ENCODE results near the gene HPD. TPM values are rescaled to one million over a fixed set of nuclear protein-coding genes. Genes with fewer than 3 reads are reported as not detected.
"Not testable (repeated sequence)": the region's sequence is repeated elsewhere in the genome, so short reads cannot be mapped to it uniquely, and the experiment has no call there.

The HPD gene
- total RNA-seq, 2 donors from 2014 or later, result 1.2 to 6.8 TPM

DNA sequence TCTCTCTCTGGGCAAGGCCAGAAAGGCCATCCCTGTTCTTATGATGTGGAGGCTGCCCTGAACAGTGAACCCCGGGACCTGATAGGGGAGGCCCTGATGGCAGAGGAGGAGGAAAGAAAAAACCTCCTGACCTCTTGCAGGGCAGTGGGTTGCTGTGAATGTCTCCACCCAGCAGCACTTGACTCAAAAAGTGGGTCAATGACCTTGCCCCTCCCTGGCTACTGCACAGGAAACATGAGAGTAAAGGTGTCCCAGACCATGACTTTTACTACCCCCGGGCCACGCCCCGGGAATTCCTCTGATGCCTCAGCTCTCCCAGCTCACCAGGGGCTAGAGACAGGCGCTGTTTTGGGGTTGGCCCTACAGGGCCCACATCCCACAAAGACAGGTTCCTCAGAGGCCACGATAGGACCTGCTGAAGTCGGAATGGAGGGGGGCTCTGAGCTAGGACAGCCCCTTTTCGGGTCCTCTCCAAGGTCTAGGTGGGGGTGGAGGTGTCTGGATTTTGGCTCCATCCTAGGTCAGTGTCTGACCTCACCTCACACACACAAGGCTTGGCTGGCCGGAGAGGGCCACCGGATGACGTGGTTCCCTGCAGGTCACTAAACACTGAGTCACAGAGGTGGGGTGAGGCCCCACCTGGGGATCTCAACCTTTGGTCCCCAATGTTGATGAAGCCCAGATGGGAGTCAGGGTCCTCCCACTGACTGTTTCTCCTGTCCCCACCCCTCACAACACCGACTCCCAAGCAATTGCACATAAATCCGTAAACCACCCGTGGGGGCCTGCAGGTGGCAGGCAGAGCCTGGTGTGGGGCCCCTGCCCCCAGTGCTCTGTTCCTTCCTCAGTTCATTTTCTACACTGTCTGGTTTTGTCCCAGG, 66.7 kb downstream of the HPD start:
- Histone ChIP-seq H3K4me3 (peak overlapping the region; percentile 77), H3K36me3 (peaks cover 3% of the 10 kb centered on the region), H3K4me1 (ENCODE audit: control insufficient read depth in 1 of 2, low read depth in 2 of 2) (peaks cover 23 to 39% of the 10 kb centered on the region in 2 donors), H3K27ac (no peak overlapping the region), H3K9me3 (no peaks in the 10 kb centered on the region), H3K27me3 (replicated peaks; ENCODE audit: insufficient read depth) (no peaks in the 10 kb centered on the region)
- TF ChIP-seq, protein P1, sequence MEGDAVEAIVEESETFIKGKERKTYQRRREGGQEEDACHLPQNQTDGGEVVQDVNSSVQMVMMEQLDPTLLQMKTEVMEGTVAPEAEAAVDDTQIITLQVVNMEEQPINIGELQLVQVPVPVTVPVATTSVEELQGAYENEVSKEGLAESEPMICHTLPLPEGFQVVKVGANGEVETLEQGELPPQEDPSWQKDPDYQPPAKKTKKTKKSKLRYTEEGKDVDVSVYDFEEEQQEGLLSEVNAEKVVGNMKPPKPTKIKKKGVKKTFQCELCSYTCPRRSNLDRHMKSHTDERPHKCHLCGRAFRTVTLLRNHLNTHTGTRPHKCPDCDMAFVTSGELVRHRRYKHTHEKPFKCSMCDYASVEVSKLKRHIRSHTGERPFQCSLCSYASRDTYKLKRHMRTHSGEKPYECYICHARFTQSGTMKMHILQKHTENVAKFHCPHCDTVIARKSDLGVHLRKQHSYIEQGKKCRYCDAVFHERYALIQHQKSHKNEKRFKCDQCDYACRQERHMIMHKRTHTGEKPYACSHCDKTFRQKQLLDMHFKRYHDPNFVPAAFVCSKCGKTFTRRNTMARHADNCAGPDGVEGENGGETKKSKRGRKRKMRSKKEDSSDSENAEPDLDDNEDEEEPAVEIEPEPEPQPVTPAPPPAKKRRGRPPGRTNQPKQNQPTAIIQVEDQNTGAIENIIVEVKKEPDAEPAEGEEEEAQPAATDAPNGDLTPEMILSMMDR (IDR thresholded peaks at IDR 0.05), result no peak
- DNase-seq (ENCODE audit: low spot score) (no peak), ATAC-seq (ENCODE audit: insufficient number of reproducible peaks, low FRiP score, low read depth) (no peak)

GRCh38 chr12:121790785-121791184, 67.9 kb downstream of the HPD start:
- H3K4me1 ChIP-seq (ENCODE audit: control insufficient read depth in 1 of 2, low read depth in 2 of 2), result peaks cover 15 to 27% of the 10 kb centered on the region in 2 donors
- not testable (repeated sequence) for H3K4me3 ChIP-seq; H3K27ac ChIP-seq; H3K27me3 ChIP-seq (replicated peaks; ENCODE audit: insufficient read depth); H3K36me3 ChIP-seq; DNase-seq (ENCODE audit: low spot score); ATAC-seq (ENCODE audit: insufficient number of reproducible peaks, low FRiP score, low read depth); H3K9me3 ChIP-seq

GRCh38 chr12:121789800-121790728, 68.6 kb downstream of the HPD start:
- Histone ChIP-seq H3K27ac (peak overlapping the region in 1 of 2 donors; percentile 34), H3K27me3 (replicated peaks; ENCODE audit: insufficient read depth) (no peaks in the 10 kb centered on the region), H3K36me3 (no peaks in the 10 kb centered on the region), H3K4me3 (peak overlapping the region; percentile 20), H3K9me3 (no peaks in the 10 kb centered on the region), H3K4me1 (ENCODE audit: control insufficient read depth in 1 of 2, low read depth in 2 of 2) (peaks cover 13 to 20% of the 10 kb centered on the region in 2 donors)
- DNase-seq (ENCODE audit: low spot score) (no peak), ATAC-seq (ENCODE audit: insufficient number of reproducible peaks, low FRiP score, low read depth) (no peak)
- TF ChIP-seq, protein P1 (IDR thresholded peaks at IDR 0.05), result no peak

Other genes starting within 250 kb of the HPD start
- 1 to 10 TPM; 4.7 to 6.6 TPM for gene ORAI1, start 232.3 kb downstream of the HPD start, total RNA-seq
- under 1 TPM in 1 of 2 donors, not detected in 1; 0.78 TPM for gene MORN3, start 189.2 kb downstream of the HPD start, total RNA-seq
- gene TMEM120B, start 146.1 kb downstream of the HPD start, total RNA-seq, result 1 to 10 TPM; 7.3 to 8.8 TPM
- gene RHOF, start 65.2 kb downstream of the HPD start, total RNA-seq, result 10 to 100 TPM; 12.0 to 30.2 TPM
- gene SETD1B, start 54.9 kb downstream of the HPD start, total RNA-seq, result 10 to 100 TPM; 21.9 to 32.7 TPM
- gene PSMD9, start 29.9 kb upstream of the HPD start, total RNA-seq, result 100 to 1,000 TPM in 1 of 2 donors, 10 to 100 TPM in 1; 93.4 to 101 TPM
- gene CFAP251, start 59.7 kb upstream of the HPD start, total RNA-seq, result 1 to 10 TPM; 3.4 to 6.9 TPM
- 10 to 100 TPM in 1 of 2 donors, 1 to 10 TPM in 1; 9.6 to 12.9 TPM for gene BCL7A, start 163.0 kb upstream of the HPD start, total RNA-seq
- gene MLXIP, start 219.9 kb upstream of the HPD start, total RNA-seq, result 10 to 100 TPM; 35.5 to 50.3 TPM